ENCODE data around the gene VPS13A.
"Not testable (repeated sequence)": the region's sequence is repeated elsewhere in the genome, so short reads cannot be mapped to it uniquely, and the experiment has no call there.

The VPS13A gene

GRCh38 chr9:77374266-77374665 lies 196.9 kb downstream of the VPS13A start:
- ATAC-seq (replicated peaks; ENCODE audit: extremely low read depth, poor library complexity, severe bottlenecking), result no peak
- H3K4me3 Mint-ChIP-seq, result no peak overlapping the region
- no peaks in the 10 kb centered on the region for H3K4me1 Mint-ChIP-seq
- H3K27me3 Mint-ChIP-seq, result no peaks in the 10 kb centered on the region
- H3K9me3 Mint-ChIP-seq, result peaks cover 6% of the 10 kb centered on the region
- H3K27ac Mint-ChIP-seq (ENCODE audit: low read depth), result no peak overlapping the region
- peaks cover 16% of the 10 kb centered on the region for H3K36me3 Mint-ChIP-seq (ENCODE audit: insufficient read depth)
- no peak for DNase-seq (ENCODE audit: low spot score in 2 of 2)

GRCh38 chr9:77375956-77376532 lies 198.7 kb downstream of the VPS13A start:
- H3K36me3 Mint-ChIP-seq (ENCODE audit: insufficient read depth), result peaks cover 6% of the 10 kb centered on the region
- peak overlapping the region; percentile 32 for H3K27ac Mint-ChIP-seq (ENCODE audit: low read depth)
- H3K4me3 Mint-ChIP-seq, result no peak overlapping the region
- no peak for ATAC-seq (replicated peaks; ENCODE audit: extremely low read depth, poor library complexity, severe bottlenecking)
- DNase-seq (ENCODE audit: low spot score in 2 of 2), result no peak
- H3K9me3 Mint-ChIP-seq, result peaks cover 3% of the 10 kb centered on the region
- no peaks in the 10 kb centered on the region for H3K27me3 Mint-ChIP-seq
- no peaks in the 10 kb centered on the region for H3K4me1 Mint-ChIP-seq

GRCh38 chr9:77384406-77384805 lies 207.1 kb downstream of the VPS13A start:
- ATAC-seq (replicated peaks; ENCODE audit: extremely low read depth, poor library complexity, severe bottlenecking), result no peak
- H3K27ac Mint-ChIP-seq (ENCODE audit: low read depth), result no peak overlapping the region
- DNase-seq (ENCODE audit: low spot score in 2 of 2), result no peak

DNA sequence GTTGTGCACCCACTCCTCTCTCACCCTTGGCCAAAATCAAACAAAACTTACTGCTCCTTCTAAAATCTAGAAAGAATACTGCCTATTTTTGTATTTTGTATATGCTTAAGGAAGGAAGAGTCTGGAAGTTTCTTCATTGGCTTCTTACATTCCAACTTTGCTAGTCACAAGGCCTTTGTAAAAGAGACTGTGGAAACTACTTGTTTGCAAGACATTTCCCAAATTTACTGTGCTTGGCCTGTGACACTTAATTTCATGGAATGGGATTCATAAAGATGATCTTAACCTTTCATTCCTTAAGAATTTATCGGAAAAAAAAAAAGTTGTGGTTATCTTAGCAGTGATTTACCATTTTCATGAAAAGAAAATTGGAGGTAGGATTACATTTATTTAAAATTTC lies 208.9 kb downstream of the VPS13A start:
- ATAC-seq (replicated peaks; ENCODE audit: extremely low read depth, poor library complexity, severe bottlenecking), result no peak
- no peaks in the 10 kb centered on the region for H3K36me3 Mint-ChIP-seq (ENCODE audit: insufficient read depth)

More at GRCh38 chr9:77384406-77384805, 207.1 kb downstream of the VPS13A start:
- Mint-ChIP-seq H3K4me3 (no peak overlapping the region), H3K4me1 (no peaks in the 10 kb centered on the region), H3K36me3 (ENCODE audit: insufficient read depth) (no peaks in the 10 kb centered on the region), H3K27me3 (no peaks in the 10 kb centered on the region), H3K9me3 (no peaks in the 10 kb centered on the region)

GRCh38 chr9:77391834-77392233 lies 214.5 kb downstream of the VPS13A start:
- ATAC-seq (replicated peaks; ENCODE audit: extremely low read depth, poor library complexity, severe bottlenecking) (no peak), DNase-seq (ENCODE audit: low spot score in 2 of 2) (no peak)
- Mint-ChIP-seq H3K9me3 (no peaks in the 10 kb centered on the region), H3K27me3 (no peaks in the 10 kb centered on the region), H3K4me3 (no peak overlapping the region), H3K36me3 (ENCODE audit: insufficient read depth) (peaks cover 2% of the 10 kb centered on the region), H3K4me1 (no peaks in the 10 kb centered on the region), H3K27ac (ENCODE audit: low read depth) (no peak overlapping the region)

More for the DNA sequence above, 208.9 kb downstream of the VPS13A start:
- no peak for DNase-seq (ENCODE audit: low spot score in 2 of 2)
- Mint-ChIP-seq H3K4me3 (no peak overlapping the region), H3K4me1 (no peaks in the 10 kb centered on the region), H3K9me3 (no peaks in the 10 kb centered on the region), H3K27me3 (no peaks in the 10 kb centered on the region), H3K27ac (ENCODE audit: low read depth) (no peak overlapping the region)

- peaks cover 2% of the 10 kb centered on the region for H3K36me3 Mint-ChIP-seq (ENCODE audit: insufficient read depth)
- H3K4me1 Mint-ChIP-seq, result no peaks in the 10 kb centered on the region
- H3K27ac Mint-ChIP-seq (ENCODE audit: low read depth), result no peak overlapping the region
- ATAC-seq (replicated peaks; ENCODE audit: extremely low read depth, poor library complexity, severe bottlenecking) (no peak), DNase-seq (ENCODE audit: low spot score in 2 of 2) (no peak)
- no peak overlapping the region for H3K4me3 Mint-ChIP-seq
- H3K9me3 Mint-ChIP-seq, result no peaks in the 10 kb centered on the region
- no peaks in the 10 kb centered on the region for H3K27me3 Mint-ChIP-seq
These were observed 215.0 kb downstream of the VPS13A start for GRCh38 chr9:77392328-77392727.

DNA sequence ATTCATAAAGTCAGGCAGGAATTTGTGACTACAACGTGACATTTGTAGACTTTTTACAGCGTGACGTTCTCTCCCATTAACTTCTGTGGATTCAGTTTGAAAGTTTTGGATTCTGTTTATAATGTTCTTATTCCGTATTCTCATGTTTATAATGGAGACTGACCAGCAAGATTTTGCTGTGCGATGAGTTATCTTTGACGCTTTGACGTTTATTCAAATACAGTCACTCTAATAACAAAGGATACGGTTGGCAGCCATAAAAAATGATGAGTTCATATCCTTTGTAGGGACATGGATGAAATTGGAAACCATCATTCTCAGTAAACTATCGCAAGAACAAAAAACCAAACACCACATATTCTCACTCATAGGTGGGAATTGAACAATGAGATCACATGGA lies 221.2 kb downstream of the VPS13A start:
- H3K4me3 Mint-ChIP-seq; DNase-seq (ENCODE audit: low spot score in 2 of 2); H3K4me1 Mint-ChIP-seq; ATAC-seq (replicated peaks; ENCODE audit: extremely low read depth, poor library complexity, severe bottlenecking); H3K27me3 Mint-ChIP-seq; H3K36me3 Mint-ChIP-seq (ENCODE audit: insufficient read depth); H3K9me3 Mint-ChIP-seq; H3K27ac Mint-ChIP-seq (ENCODE audit: low read depth): not testable (repeated sequence)

- no peak for ATAC-seq (replicated peaks; ENCODE audit: extremely low read depth, poor library complexity, severe bottlenecking)
- H3K9me3 Mint-ChIP-seq, result no peaks in the 10 kb centered on the region
- DNase-seq (ENCODE audit: low spot score in 2 of 2), result no peak
- H3K36me3 Mint-ChIP-seq (ENCODE audit: insufficient read depth), result peaks cover 3% of the 10 kb centered on the region
- H3K27ac Mint-ChIP-seq (ENCODE audit: low read depth), result no peak overlapping the region
- no peaks in the 10 kb centered on the region for H3K4me1 Mint-ChIP-seq
- H3K27me3 Mint-ChIP-seq, result no peaks in the 10 kb centered on the region
- H3K4me3 Mint-ChIP-seq, result no peak overlapping the region
These were observed 222.6 kb downstream of the VPS13A start for GRCh38 chr9:77399964-77400363.

DNA sequence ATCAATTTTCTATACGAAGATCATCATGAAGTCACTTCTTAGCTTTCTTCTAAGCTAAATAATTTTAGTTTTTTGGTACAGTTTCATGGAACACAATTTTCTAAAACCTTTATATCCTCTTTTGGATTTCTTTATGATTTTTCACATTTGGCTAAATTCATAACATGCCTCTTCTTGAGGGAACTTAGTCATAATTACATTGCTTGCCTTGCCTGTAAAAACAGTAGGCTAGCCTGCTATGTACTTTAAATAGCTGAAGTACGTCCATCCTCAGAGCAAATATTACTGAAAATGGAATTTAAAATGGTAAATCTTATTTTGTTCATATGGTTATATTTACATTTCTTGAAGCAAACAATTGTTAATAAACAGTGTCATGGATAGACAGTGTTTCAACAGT lies 225.0 kb downstream of the VPS13A start:
- Mint-ChIP-seq H3K4me3 (no peak overlapping the region), H3K27ac (ENCODE audit: low read depth) (no peak overlapping the region), H3K9me3 (no peaks in the 10 kb centered on the region), H3K4me1 (no peaks in the 10 kb centered on the region), H3K27me3 (no peaks in the 10 kb centered on the region), H3K36me3 (ENCODE audit: insufficient read depth) (peaks cover 10% of the 10 kb centered on the region)
- ATAC-seq (replicated peaks; ENCODE audit: extremely low read depth, poor library complexity, severe bottlenecking), result no peak
- DNase-seq (ENCODE audit: low spot score in 2 of 2), result no peak

DNA sequence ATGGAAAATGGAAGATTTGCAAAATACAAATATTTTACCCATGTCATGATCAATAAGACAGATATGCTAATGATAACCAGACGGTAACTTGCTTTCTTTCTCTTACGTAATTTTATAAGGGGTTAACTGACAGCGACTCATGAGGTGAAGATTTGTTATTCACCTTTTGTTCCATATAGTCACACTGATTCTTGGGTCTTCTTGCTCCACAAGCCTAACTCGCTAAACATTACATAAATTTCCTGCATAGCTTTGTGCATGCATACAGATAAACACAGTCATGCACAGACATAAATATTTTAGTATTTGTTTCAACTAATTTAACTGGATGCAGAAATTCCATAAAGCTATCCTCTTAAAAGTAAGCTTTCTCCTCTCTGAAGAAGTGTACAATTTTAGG lies 225.9 kb downstream of the VPS13A start:
- Mint-ChIP-seq H3K27ac (ENCODE audit: low read depth) (no peak overlapping the region), H3K4me3 (no peak overlapping the region), H3K9me3 (no peaks in the 10 kb centered on the region), H3K27me3 (no peaks in the 10 kb centered on the region), H3K4me1 (no peaks in the 10 kb centered on the region), H3K36me3 (ENCODE audit: insufficient read depth) (peaks cover 10% of the 10 kb centered on the region)
- DNase-seq (ENCODE audit: low spot score in 2 of 2) (no peak), ATAC-seq (replicated peaks; ENCODE audit: extremely low read depth, poor library complexity, severe bottlenecking) (no peak)

DNA sequence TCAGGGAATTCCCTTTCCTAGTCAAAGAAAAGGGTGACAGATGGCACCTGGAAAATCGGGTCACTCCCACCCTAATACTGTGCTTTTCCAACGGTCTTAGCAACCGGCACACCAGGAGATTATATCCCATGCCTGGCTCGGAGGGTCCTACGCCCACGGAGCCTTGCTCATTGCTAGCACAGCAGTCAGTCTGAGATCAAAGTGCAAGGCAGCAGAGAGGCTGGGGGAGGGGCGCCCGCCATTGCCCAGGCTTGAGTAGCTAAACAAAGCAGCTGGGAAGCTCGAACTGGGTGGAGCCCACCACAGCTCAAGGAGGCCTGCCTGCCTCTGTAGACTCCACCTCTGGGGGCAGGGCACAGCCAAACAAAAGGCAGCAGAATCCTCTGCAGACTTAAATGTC lies 231.2 kb downstream of the VPS13A start:
- H3K4me3 Mint-ChIP-seq; H3K27ac Mint-ChIP-seq (ENCODE audit: low read depth); DNase-seq (ENCODE audit: low spot score in 2 of 2); H3K4me1 Mint-ChIP-seq; H3K9me3 Mint-ChIP-seq; ATAC-seq (replicated peaks; ENCODE audit: extremely low read depth, poor library complexity, severe bottlenecking); H3K27me3 Mint-ChIP-seq: not testable (repeated sequence)
- peaks cover 11% of the 10 kb centered on the region for H3K36me3 Mint-ChIP-seq (ENCODE audit: insufficient read depth)

DNA sequence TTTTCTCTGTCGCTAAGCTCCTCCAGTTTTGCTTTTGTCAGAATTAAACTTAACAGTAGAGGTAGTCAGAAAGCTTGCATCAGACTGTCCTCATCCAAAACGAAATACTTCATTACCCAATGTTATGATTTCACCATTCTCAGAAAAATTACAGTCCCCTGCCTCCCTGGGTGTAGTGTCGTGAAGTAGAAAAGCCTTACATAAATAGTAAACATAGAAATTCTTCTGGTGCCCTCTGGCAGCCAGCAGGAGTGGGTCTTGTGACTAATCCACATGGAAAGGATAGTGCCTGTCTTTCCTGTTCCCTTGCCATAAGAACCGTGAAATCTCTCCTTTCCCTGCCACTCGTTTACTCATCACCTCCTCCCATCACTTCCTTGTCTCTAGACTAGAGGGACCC lies 240.2 kb downstream of the VPS13A start:
- no peaks in the 10 kb centered on the region for H3K4me1 Mint-ChIP-seq
- no peaks in the 10 kb centered on the region for H3K36me3 Mint-ChIP-seq (ENCODE audit: insufficient read depth)
- H3K9me3 Mint-ChIP-seq, result no peaks in the 10 kb centered on the region
- H3K27me3 Mint-ChIP-seq, result no peaks in the 10 kb centered on the region
- H3K4me3 Mint-ChIP-seq, result no peak overlapping the region
- DNase-seq (ENCODE audit: low spot score in 2 of 2) (no peak), ATAC-seq (replicated peaks; ENCODE audit: extremely low read depth, poor library complexity, severe bottlenecking) (no peak)
- no peak overlapping the region for H3K27ac Mint-ChIP-seq (ENCODE audit: low read depth)

DNA sequence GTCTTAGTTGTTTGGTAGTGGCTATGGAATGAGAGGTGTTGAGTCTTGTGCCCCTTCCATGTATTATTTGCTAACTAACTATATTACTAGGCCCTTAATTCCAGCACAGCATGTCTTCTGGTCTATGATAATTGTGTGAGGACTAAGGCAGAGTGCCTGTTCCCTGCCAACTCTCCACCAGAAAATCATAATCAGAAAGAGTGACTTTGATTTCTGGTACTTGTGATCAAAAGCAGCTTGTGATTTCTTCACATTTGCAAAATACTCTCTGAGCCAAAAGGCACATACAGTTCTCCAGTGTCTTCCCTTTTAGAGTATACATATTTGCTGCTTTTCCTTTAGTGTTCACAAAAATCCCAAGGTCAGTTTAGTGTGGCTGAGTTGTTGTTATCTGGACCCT lies 240.9 kb downstream of the VPS13A start:
- no peaks in the 10 kb centered on the region for H3K4me1 Mint-ChIP-seq
- ATAC-seq (replicated peaks; ENCODE audit: extremely low read depth, poor library complexity, severe bottlenecking), result no peak
- H3K36me3 Mint-ChIP-seq (ENCODE audit: insufficient read depth), result no peaks in the 10 kb centered on the region
- no peak for DNase-seq (ENCODE audit: low spot score in 2 of 2)
- no peak overlapping the region for H3K27ac Mint-ChIP-seq (ENCODE audit: low read depth)
- no peaks in the 10 kb centered on the region for H3K27me3 Mint-ChIP-seq
- H3K9me3 Mint-ChIP-seq, result no peaks in the 10 kb centered on the region
- no peak overlapping the region for H3K4me3 Mint-ChIP-seq

GRCh38 chr9:77420641-77421040 lies 243.3 kb downstream of the VPS13A start:
- no peak for ATAC-seq (replicated peaks; ENCODE audit: extremely low read depth, poor library complexity, severe bottlenecking)
- DNase-seq (ENCODE audit: low spot score in 2 of 2), result no peak
- no peaks in the 10 kb centered on the region for H3K36me3 Mint-ChIP-seq (ENCODE audit: insufficient read depth)
- no peaks in the 10 kb centered on the region for H3K27me3 Mint-ChIP-seq
- no peak overlapping the region for H3K4me3 Mint-ChIP-seq
- no peaks in the 10 kb centered on the region for H3K4me1 Mint-ChIP-seq
- H3K27ac Mint-ChIP-seq (ENCODE audit: low read depth), result no peak overlapping the region
- H3K9me3 Mint-ChIP-seq, result peaks cover 4% of the 10 kb centered on the region
